Stimulated activated CD4-positive, alpha-beta T cell treated with anti-CD3 and anti-CD28 coated beads, Interleukin-2, amount 100 ng/mL, for 24 hours (primary cell): ENCODE measurements around the gene SEPTIN5.

ENCODE experiments used
- DNase-seq, 2 donors: peaks; one replicate each; pipeline ENCODE4 v3.0.0-alpha.2; 2020

SEPTIN5 gene

DNA sequence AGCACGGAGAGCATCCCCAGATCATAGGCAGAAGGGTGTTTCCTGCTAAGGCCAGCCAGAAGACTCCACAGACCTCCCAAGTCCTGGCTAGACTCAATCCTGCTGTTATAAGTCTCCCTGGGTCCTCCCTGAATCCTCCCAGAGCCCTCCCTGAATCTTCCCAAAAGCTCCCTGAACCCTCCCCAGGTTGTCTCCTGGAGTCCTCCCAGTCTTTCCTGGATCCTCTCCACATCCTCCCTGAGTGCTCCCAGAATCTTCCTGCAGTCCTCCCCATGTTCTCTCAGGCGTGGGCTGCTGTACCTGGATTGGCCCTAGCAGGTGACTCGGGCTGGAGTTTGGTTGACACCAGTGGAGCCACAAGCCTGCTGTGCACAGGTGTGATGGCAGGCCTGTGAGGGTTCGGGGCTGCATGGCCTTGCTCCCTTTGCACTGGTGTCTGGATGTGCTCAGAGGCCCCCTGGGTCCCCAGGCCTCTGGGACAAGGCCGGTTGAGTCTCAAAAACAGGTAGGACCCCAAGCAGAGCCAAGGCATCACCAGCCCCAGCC, 20.6 kb downstream of the SEPTIN5 start:
- DNase-seq: no peak

GRCh38 chr22:19735665-19736510, 21.6 kb downstream of the SEPTIN5 start:
- no peak for DNase-seq

GRCh38 chr22:19737846-19738663, 23.8 kb downstream of the SEPTIN5 start:
- no peak for DNase-seq

GRCh38 chr22:19738664-19739447, 24.6 kb downstream of the SEPTIN5 start:
- no peak for DNase-seq

DNA sequence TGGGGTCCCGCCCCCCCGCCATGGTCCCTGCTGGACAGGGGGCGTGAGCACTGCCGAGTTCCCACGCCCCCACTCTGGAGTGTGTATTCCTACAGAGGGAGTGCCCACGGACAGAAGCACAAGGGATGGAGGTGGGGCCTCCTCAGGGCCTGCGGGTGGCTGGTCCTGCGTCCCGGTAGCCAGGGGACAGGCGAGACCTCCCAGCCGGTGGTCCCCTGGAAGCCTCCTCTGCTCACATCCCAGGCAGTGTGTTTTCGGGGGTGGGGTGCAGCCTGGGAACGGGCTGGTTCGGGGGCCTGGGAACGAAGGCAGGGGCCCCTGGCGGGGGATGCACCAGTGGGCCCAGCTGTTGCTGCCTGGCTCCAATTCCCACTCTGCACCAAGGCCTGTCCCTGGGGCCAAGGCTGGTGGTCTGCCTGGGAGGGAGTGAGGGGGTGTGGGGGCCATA, 25.2 kb downstream of the SEPTIN5 start:
- DNase-seq: no peak

DNA sequence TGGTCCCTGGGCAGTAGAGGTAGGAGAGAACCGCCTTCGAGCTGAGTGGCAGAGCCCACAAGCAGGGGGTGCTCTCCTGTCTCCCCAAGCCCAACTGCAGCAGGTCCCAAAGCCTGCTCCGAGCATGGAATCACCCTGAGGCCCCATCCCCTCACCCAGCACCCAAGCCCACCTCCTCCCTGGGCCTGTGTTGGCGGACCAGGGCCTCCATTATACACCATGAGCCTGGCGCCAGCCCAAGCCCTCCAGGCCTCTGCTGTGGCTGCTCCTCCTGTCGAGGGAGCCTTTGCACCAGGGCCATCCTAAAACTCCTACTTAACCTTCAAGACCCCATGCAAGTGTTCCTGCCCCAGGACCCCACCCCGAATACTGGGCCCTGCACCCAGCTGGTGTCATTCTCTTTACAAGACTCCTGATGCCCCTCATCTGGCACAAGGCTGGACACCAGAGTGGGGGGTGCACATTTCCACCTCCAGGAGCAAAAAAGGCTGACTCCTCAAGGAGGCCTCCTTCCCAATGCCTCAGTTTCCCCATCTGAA, 25.7 kb downstream of the SEPTIN5 start:
- no peak for DNase-seq

- no peak for DNase-seq
These were observed 26.3 kb downstream of the SEPTIN5 start for GRCh38 chr22:19740586-19740985.

GRCh38 chr22:19741053-19741452, 26.8 kb downstream of the SEPTIN5 start:
- DNase-seq: no peak

- DNase-seq: no peak
These were observed 28.1 kb downstream of the SEPTIN5 start for GRCh38 chr22:19742160-19743066.

DNA sequence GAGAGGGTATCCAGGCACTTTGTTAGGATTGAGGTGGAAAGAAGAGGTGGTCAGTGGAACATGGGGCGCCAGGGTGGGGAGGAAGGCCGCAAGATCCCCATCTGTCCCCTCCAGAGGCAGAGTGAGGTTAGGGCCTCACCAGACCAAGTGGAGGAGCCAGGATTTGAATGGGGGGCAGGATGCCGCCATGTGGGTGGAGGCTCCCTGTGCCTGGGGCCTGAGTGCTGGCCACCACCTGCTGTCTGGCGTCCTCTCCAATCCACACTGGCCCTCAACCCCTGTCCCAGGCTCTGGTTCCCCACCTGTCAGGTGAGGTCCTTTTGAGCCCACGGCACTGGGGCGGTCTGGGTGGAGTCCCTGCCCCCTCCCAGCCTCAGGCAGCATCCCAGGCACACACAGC, 28.8 kb downstream of the SEPTIN5 start:
- no peak for DNase-seq

GRCh38 chr22:19743651-19744050, 29.3 kb downstream of the SEPTIN5 start:
- DNase-seq: no peak

GRCh38 chr22:19744350-19745006, 30.2 kb downstream of the SEPTIN5 start:
- DNase-seq: no peak

- DNase-seq: no peak
These were observed 31.1 kb downstream of the SEPTIN5 start for GRCh38 chr22:19745155-19746101.

DNA sequence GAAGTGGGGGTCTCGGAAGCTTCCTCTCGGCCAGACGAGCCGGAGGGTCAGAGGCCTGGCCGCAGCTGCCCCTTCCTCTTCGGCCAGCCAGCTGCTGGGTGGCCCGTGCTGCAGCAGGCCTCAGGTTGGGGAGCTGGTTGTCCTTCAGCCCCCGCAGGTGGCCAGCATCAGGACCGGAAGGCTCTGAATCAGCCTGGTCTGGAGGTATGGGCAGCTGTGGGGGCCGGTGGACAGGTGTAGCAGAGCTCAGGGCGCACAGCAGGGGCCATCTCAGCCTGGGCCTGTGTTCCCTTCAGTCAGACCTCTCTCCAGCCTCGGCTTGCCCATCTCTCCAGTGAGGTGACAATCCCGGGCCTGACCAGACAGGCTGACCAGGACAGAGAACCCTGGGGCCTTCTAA, 32.4 kb downstream of the SEPTIN5 start:
- no peak for DNase-seq

- no peak for DNase-seq
These were observed 33.2 kb downstream of the SEPTIN5 start for GRCh38 chr22:19747551-19747950.

DNA sequence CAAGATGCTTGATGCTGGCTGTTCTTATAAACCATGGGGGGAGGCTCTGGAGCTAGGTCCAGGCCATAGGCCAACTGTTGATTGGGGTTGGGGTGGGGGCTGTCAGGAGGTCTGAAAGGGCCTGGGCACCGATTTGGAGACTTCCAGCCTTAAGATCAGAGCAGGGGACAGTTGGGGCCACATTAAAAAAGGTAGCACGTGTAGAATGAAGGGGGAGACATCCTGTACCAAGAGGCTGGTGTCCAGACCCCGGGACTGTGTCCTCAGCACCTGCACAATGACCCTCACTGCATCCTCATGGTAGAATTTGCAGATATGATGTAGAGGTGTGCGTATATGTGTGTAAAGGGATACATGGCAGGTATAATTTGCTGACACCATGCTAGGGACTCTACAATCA, 33.8 kb downstream of the SEPTIN5 start:
- no peak for DNase-seq

DNA sequence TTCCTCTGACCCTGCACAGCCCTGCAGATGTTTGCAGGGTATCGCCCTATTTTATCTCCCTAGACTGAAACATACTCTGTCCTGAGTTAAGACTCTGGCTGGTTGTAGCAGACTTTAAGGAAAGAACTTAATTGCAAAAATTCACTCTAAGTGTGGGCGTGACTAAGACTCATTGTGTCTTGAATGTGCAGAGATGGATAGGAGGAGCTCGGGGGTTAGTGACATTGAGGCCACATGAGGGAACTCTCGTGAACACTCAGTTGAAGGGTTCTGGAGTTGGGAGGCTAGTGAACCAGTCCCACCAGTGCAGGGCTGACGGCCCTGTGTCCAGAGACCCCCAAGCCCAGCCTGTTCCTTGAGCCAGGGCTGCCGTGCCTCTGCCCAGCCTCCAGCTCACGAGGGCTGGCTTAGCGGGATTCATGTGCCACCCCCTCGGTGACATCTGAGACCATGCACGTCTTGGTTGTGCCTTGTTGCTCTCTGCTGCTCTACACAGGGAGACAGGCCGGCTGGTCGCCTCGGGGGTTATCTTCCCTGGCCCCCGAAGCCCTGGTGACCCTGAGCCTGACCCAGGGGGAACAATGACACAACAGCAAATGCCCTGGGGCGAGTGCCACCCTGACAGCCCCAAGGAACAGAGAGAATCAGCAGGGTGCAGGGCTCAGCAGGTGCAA, 34.8 kb downstream of the SEPTIN5 start:
- DNase-seq: no peak

GRCh38 chr22:19749876-19750275, 35.6 kb downstream of the SEPTIN5 start:
- no peak for DNase-seq
